OCI-LY1 (cell line): ENCODE results near the gene ADK.

Experiments used
- H2AFZ ChIP-seq: fragments of 200-600 bp; sonication (generic), shearing (Covaris generic); 2 replicates; pipeline ENCODE4 v1.6.0; 2014; ENCODE audit warnings: antibody characterized with exemption, mild to moderate bottlenecking, low read length
- H3F3A ChIP-seq: fragments of 200-600 bp; sonication (generic), shearing (Covaris generic); 2 replicates; pipeline ENCODE4 v1.6.0; 2014; ENCODE audit warnings: mild to moderate bottlenecking, antibody characterized with exemption, low read length, moderate library complexity; ENCODE audit not compliant: insufficient read depth
- H3K27ac ChIP-seq: fragments of 200-600 bp; sonication (generic); 2 replicates; pipeline ENCODE4 v1.5.1; 2014; ENCODE audit warnings: low read length, mixed run types, mild to moderate bottlenecking, low read depth; ENCODE audit not compliant: poor library complexity, severe bottlenecking
- H3K27me3 ChIP-seq: fragments of 200-600 bp; sonication (generic); 2 replicates; pipeline ENCODE4 v1.6.0; 2014; ENCODE audit warnings: antibody characterized with exemption, mild to moderate bottlenecking, low read length, moderate library complexity; ENCODE audit not compliant: insufficient read depth
- H3K36me3 ChIP-seq: fragments of 200-600 bp; sonication (generic); 2 replicates; pipeline ENCODE4 v1.6.1; 2014; ENCODE audit warnings: mild to moderate bottlenecking, antibody characterized with exemption, low read length, moderate library complexity, mixed read lengths; ENCODE audit not compliant: insufficient read depth
- H3K4me1 ChIP-seq: fragments of 200-600 bp; sonication (generic); 2 replicates; pipeline ENCODE4 v1.5.1; 2014; ENCODE audit warnings: mild to moderate bottlenecking, low read length, moderate library complexity; ENCODE audit not compliant: insufficient read depth, severe bottlenecking
- H3K4me2 ChIP-seq: fragments of 200-600 bp; sonication (generic), shearing (Covaris generic); 2 replicates; pipeline ENCODE4 v1.6.1; 2014; ENCODE audit warnings: low read length
- H3K4me3 ChIP-seq: fragments of 200-600 bp; sonication (generic); 2 replicates; pipeline ENCODE4 v1.5.1; 2014; ENCODE audit warnings: low read length, low read depth, mild to moderate bottlenecking, mixed read lengths; ENCODE audit not compliant: poor library complexity, severe bottlenecking
- H3K79me2 ChIP-seq: fragments of 200-600 bp; shearing (Covaris generic); 2 replicates; pipeline ENCODE4 v1.6.1; 2016; ENCODE audit warnings: mixed run types, low read length, mixed read lengths; ENCODE audit not compliant: insufficient read depth
- H3K9ac ChIP-seq: fragments of 200-600 bp; sonication (generic), shearing (Covaris generic); 2 replicates; pipeline ENCODE4 v1.6.1; 2014; ENCODE audit warnings: mild to moderate bottlenecking, low read length, mixed read lengths
- H3K9me2 ChIP-seq: fragments of 200-600 bp; sonication (generic), shearing (Covaris generic); 2 replicates; pipeline ENCODE4 v1.6.1; 2014; ENCODE audit warnings: low read depth, mild to moderate bottlenecking, low read length, mixed read lengths
- H3K9me3 ChIP-seq: fragments of 200-600 bp; shearing (Covaris generic); 2 replicates; pipeline ENCODE4 v1.6.1; 2014; ENCODE audit warnings: low read length, mixed read lengths
- H4K20me1 ChIP-seq: fragments of 200-600 bp; sonication (generic), shearing (Covaris generic); 2 replicates; pipeline ENCODE4 v1.6.0; 2016; ENCODE audit warnings: mild to moderate bottlenecking, low read length; ENCODE audit not compliant: insufficient read depth
- CTCF ChIP-seq: fragments of 200-600 bp; sonication (generic), shearing (Covaris generic); IDR thresholded peaks from 2 replicates; pipeline ENCODE4 v1.5.1; 2017; ENCODE audit warnings: mild to moderate bottlenecking, antibody characterized with exemption, low read length, moderate library complexity, mixed read lengths
- EZH2 ChIP-seq: fragments of 200-600 bp; sonication (generic), shearing (Covaris generic); IDR thresholded peaks from 2 replicates; pipeline ENCODE4 v1.8.0; 2017; ENCODE audit warnings: borderline replicate concordance, mixed run types, mild to moderate bottlenecking, antibody characterized with exemption, low read length, moderate library complexity, mixed read lengths

Gene ADK

GRCh38 chr10:74153676-74154075 lies 2.7 kb downstream of the ADK start:
- Histone ChIP-seq H3F3A (no peaks in the 10 kb centered on the region), H3K36me3 (no peaks in the 10 kb centered on the region), H3K4me3 (no peak overlapping the region), H2AFZ (no peak overlapping the region), H3K9me2 (no peaks in the 10 kb centered on the region), H3K9ac (no peak overlapping the region), H3K79me2 (peaks cover 29% of the 10 kb centered on the region), H3K9me3 (no peaks in the 10 kb centered on the region), H4K20me1 (no peaks in the 10 kb centered on the region), H3K27ac (no peak overlapping the region), H3K27me3 (no peaks in the 10 kb centered on the region), H3K4me2 (peak overlapping the region; percentile 74; the same call in 1 of the 2 replicates), H3K4me1 (peaks cover 32% of the 10 kb centered on the region)
- TF ChIP-seq EZH2 (no peak), CTCF (no peak)

- Histone ChIP-seq H3K9ac (no peak overlapping the region), H3K4me1 (peaks cover 17% of the 10 kb centered on the region), H3K36me3 (no peaks in the 10 kb centered on the region), H3K4me2 (no peak overlapping the region), H2AFZ (no peak overlapping the region), H3K9me3 (no peaks in the 10 kb centered on the region), H3K79me2 (peaks cover 12% of the 10 kb centered on the region), H3F3A (no peaks in the 10 kb centered on the region), H3K27me3 (no peaks in the 10 kb centered on the region), H3K4me3 (no peak overlapping the region), H3K9me2 (no peaks in the 10 kb centered on the region), H4K20me1 (no peaks in the 10 kb centered on the region), H3K27ac (no peak overlapping the region)
- TF ChIP-seq CTCF (no peak), EZH2 (no peak)
Measured at GRCh38 chr10:74156919-74157289, 5.9 kb downstream of the ADK start.

- TF ChIP-seq CTCF (no peak), EZH2 (no peak)
- no peak overlapping the region for H3K4me2 ChIP-seq
- H2AFZ ChIP-seq: no peak overlapping the region
- H4K20me1 ChIP-seq: no peaks in the 10 kb centered on the region
- H3F3A ChIP-seq: no peaks in the 10 kb centered on the region
- H3K27me3 ChIP-seq: no peaks in the 10 kb centered on the region
- no peaks in the 10 kb centered on the region for H3K9me3 ChIP-seq
- H3K27ac ChIP-seq: no peak overlapping the region
- H3K79me2 ChIP-seq: no peaks in the 10 kb centered on the region; the same call in 1 of the 2 replicates
- H3K4me3 ChIP-seq: no peak overlapping the region
- no peak overlapping the region for H3K9ac ChIP-seq
- peaks cover 3% of the 10 kb centered on the region for H3K4me1 ChIP-seq
- H3K9me2 ChIP-seq: no peaks in the 10 kb centered on the region
- H3K36me3 ChIP-seq: no peaks in the 10 kb centered on the region
Measured at GRCh38 chr10:74160013-74160412, 9.0 kb downstream of the ADK start.
